Heart right ventricle (tissue), 16 donors: ENCODE measurements around the gene FRMD8. TPM values are rescaled to one million over a fixed set of nuclear protein-coding genes. Genes with fewer than 3 reads are reported as not detected.

Experiments used
- ATAC-seq, 8 donors: fragments of 200-7000 bp; cut with Tn5 transposase; one replicate each; pipeline ENCODE4 v1.9.1; 2020; ENCODE audit warnings: mild to moderate bottlenecking in 8 of 8, moderate library complexity in 8 of 8, moderate number of reproducible peaks in 1 of 8
- DNase-seq, 2 donors: peaks; one replicate each; pipeline ENCODE4 v3.0.0-alpha.2; 2020
- H3K27ac ChIP-seq, 10 donors: fragments of 200-600 bp; sonication (generic) in 2 of 10; one replicate each; pipeline versions ENCODE4 v1.5.0 to v1.8.0; 2020 to 2022; ENCODE audit warnings: mild to moderate bottlenecking in 3 of 10
- H3K27me3 ChIP-seq, 7 donors: fragments of 200-600 bp; one replicate each; pipeline ENCODE4 v1.8.0; 2021 to 2022; ENCODE audit warnings: mild to moderate bottlenecking in 2 of 7
- H3K36me3 ChIP-seq, 9 donors: fragments of 200-600 bp; sonication (generic) in 1 of 9; one replicate each; pipeline versions ENCODE4 v1.5.0 to v1.8.0; 2020 to 2022; ENCODE audit warnings: mild to moderate bottlenecking in 2 of 9
- H3K4me1 ChIP-seq, 9 donors: fragments of 200-600 bp; sonication (generic) in 1 of 9; one replicate each; pipeline versions ENCODE4 v1.5.0 to v1.8.0; 2020 to 2022; ENCODE audit warnings: mild to moderate bottlenecking in 4 of 9
- H3K4me3 ChIP-seq, 10 donors: fragments of 200-600 bp; sonication (generic) in 2 of 10; one replicate each; pipeline versions ENCODE4 v1.5.0 to v1.8.0; 2020 to 2022; ENCODE audit warnings: mild to moderate bottlenecking in 7 of 10, moderate library complexity in 2 of 10
- H3K9me3 ChIP-seq, 11 donors: fragments of 200-600 bp in 10 of 11; sonication (generic) in 2 of 11; one replicate each; pipeline versions ENCODE4 v1.5.0 to v1.8.0; 2013 to 2022; ENCODE audit warnings: mild to moderate bottlenecking in 2 of 11, control low read depth in 1 of 11, moderate library complexity in 1 of 11
- CTCF ChIP-seq, 9 donors: fragments of 200-600 bp; sonication (generic) in 2 of 9; IDR thresholded peaks; one replicate each; pipeline versions ENCODE4 v1.5.0 to v1.8.0; 2021 to 2022; ENCODE audit warnings: antibody characterized with exemption in 9 of 9, mild to moderate bottlenecking in 5 of 9, moderate library complexity in 1 of 9
- WGBS, 2 donors: extraction: QIAGEN DNeasy Blood & Tissue Kit; methylation state at CpG; one replicate each; pipeline ENCODE4 v1.1.7; 2013; ENCODE audit warnings: inconsistent platforms in 1 of 2; 5-methylcytosine and 5-hydroxymethylcytosine counted together
- intact Hi-C, 10 donors: fragments of 100-400 bp; cut with DNase I; formaldehyde crosslinking; loops; one replicate each; pipeline versions ENCODE4 v1.11.1 to v1.14.2; 2022
- polyA plus RNA-seq, 2 donors: library from polyadenylated mRNA; stranded (reverse); fragments of 200-250 nt; gene quantifications; one replicate each; pipeline ENCODE4 v1.2.3, GENCODE V29; 2013
- total RNA-seq, 10 donors: library from RNA; stranded (reverse); fragmentation: NEBNext Ultra II Directional in 3 of 10; extraction: Animal tissue kit (Norgen Biotek cat#: 25700) in 3 of 10; gene quantifications; one replicate each; pipeline versions ENCODE4 v1.2.1 to v1.2.4, GENCODE V29; 2021 to 2023
- donor health status: Arrhythmogenic right ventricular cardiomyopathy.
- donor health status: ischemic (EF 13 %, LVEDD 7.1; RV severe dilation, severe dysfunction).
- donor health status: healthy with polysubstance abuse.
- donor health status: DM: no; HTN: yes; CAD: no.
- donor health status: DM: no; HTN: no; CAD: no.
- donor health status: ischemic (EF 25% LVEDD 6.9; RV normal size, moderate dysfunction).
- donor health status: ischemic (EF 25% LVEDD 5.7; RV mildly dilated, moderate dysfunction).
- donor health status: healthy.
- donor health status: DM: yes; HTN: yes; CAD: no.
- donor health status: Ischemic cardiomyopathy.
- donor health status: ischemic (EF 35%, LVEDD 5.7; RV mildly dilated, moderate dysfunction).
- donor health status: nonischemic (EF 11% LVEDD 7.7; RV severe dilation, severe dysfunction).
- donor health status: DM: yes; HTN: yes; CAD: no.
- donor health status: PGD.
- donor health status: ischemic (EF 29% LVEDD 5.4; RV normal size, mild dysfunction).
- donor health status: nonischemic (EF 23%, LVEDD 6.1; RV moderate dilation, normal function).

FRMD8 gene
- total and polyA plus RNA-seq, 12 donors: 6.0 to 16.9 (median 12.1) TPM

GRCh38 chr11:65439331-65440181 is 53.1 kb downstream of the FRMD8 start:
- Histone ChIP-seq H3K9me3 (no peaks in the 10 kb centered on the region), H3K36me3 (peaks cover 0 to 99% (median 79%) of the 10 kb centered on the region in 9 donors), H3K4me1 (peaks cover 28 to 100% (median 93%) of the 10 kb centered on the region in 9 donors), H3K27ac (peak overlapping the region in 6 of 10 donors; percentile 4 to 59 (median 30)), H3K27me3 (no peaks in the 10 kb centered on the region), H3K4me3 (peak overlapping the region in 3 of 10 donors; percentile 2 to 30 (median 7))
- intact Hi-C loops: no loop called here
- ATAC-seq (no peak), DNase-seq (no peak)
- 72 to 79% methylated on average over 7 of the region's 7 CpGs for WGBS, 2 donors
- no peak for TF ChIP-seq CTCF (IDR thresholded peaks at IDR 0.05)

- Histone ChIP-seq H3K27ac (peak overlapping the region in 7 of 10 donors; percentile 11 to 70 (median 59)), H3K9me3 (no peaks in the 10 kb centered on the region), H3K27me3 (no peaks in the 10 kb centered on the region), H3K4me1 (peaks cover 22 to 100% (median 91%) of the 10 kb centered on the region in 9 donors), H3K36me3 (peaks cover 0 to 99% (median 78%) of the 10 kb centered on the region in 9 donors), H3K4me3 (peak overlapping the region in 5 of 10 donors; percentile 0 to 30 (median 7))
- no peak for TF ChIP-seq CTCF (IDR thresholded peaks at IDR 0.05)
- intact Hi-C loops: no loop called here
- ATAC-seq: no peak
- 48 to 54% methylated on average over 8 of the region's 8 CpGs for WGBS, 2 donors
- no peak for DNase-seq
Observed at GRCh38 chr11:65440831-65441499, 54.5 kb downstream of the FRMD8 start.

- Histone ChIP-seq H3K27ac (peak overlapping the region in 9 of 10 donors; percentile 33 to 70 (median 59)), H3K36me3 (peaks cover 0 to 94% (median 65%) of the 10 kb centered on the region in 9 donors), H3K4me3 (peak overlapping the region in 4 of 10 donors; percentile 0 to 16 (median 2)), H3K4me1 (peaks cover 22 to 84% (median 78%) of the 10 kb centered on the region in 9 donors), H3K27me3 (no peaks in the 10 kb centered on the region), H3K9me3 (no peaks in the 10 kb centered on the region)
- intact Hi-C loops: no loop called here
- TF ChIP-seq CTCF (IDR thresholded peaks at IDR 0.05): no peak
- DNase-seq (no peak), ATAC-seq (no peak)
- 46 to 53% methylated on average over 9 of the region's 9 CpGs for WGBS, 2 donors
Observed at GRCh38 chr11:65442842-65443331, 56.5 kb downstream of the FRMD8 start.

GRCh38 chr11:65444314-65445051 is 58.0 kb downstream of the FRMD8 start:
- 71 to 76% methylated on average over 14 of the region's 14 CpGs for WGBS, 2 donors
- DNase-seq (no peak), ATAC-seq (peak in 2 of 8 donors; percentile 0)
- peaks cover 16 to 68% (median 62%) of the 10 kb centered on the region in 9 donors for H3K4me1 ChIP-seq
- peaks cover 0 to 78% (median 51%) of the 10 kb centered on the region in 9 donors for H3K36me3 ChIP-seq
- no peaks in the 10 kb centered on the region for H3K27me3 ChIP-seq
- no peak overlapping the region for H3K4me3 ChIP-seq
- intact Hi-C loops: no loop called here
- peak overlapping the region; percentile 34 to 68 (median 56) for H3K27ac ChIP-seq
- TF ChIP-seq CTCF (IDR thresholded peaks at IDR 0.05): no peak
- H3K9me3 ChIP-seq: no peaks in the 10 kb centered on the region
